WTC11 (cell line): Measurements from ENCODE around the gene MCCC1. TPM values are rescaled to one million over a fixed set of nuclear protein-coding genes. Genes with fewer than 3 reads are reported as not detected.

Experiments used
- ATAC-seq: fragments of 200-7000 bp; cut with Tn5 transposase; 2 replicates; pipeline ENCODE4 v1.10.0; 2021; ENCODE audit warnings: mild to moderate bottlenecking, moderate library complexity
- CTCF ChIA-PET: fragments of 300-600 bp; sonication (Branson Sonifier 250); formaldehyde crosslinking; loops from one replicate; lab custom pipeline; 2021; ENCODE audit warnings: antibody characterized with exemption; lab: Charles Lee
- POLR2A ChIA-PET: fragments of 350-600 bp; sonication (Branson Sonifier 250); formaldehyde crosslinking; loops from one replicate; lab custom pipeline; 2021; ENCODE audit warnings: antibody characterized with exemption; lab: Charles Lee
- DNase-seq: peaks from one replicate; pipeline ENCODE4 v3.0.0; 2021; ENCODE audit warnings: low spot score
- H3K27ac Mint-ChIP-seq: 2 replicates; pipeline ENCODE4 v1.8.0; 2021; ENCODE audit warnings: mixed read lengths
- H3K27me3 Mint-ChIP-seq: 2 replicates; pipeline ENCODE4 v1.8.0; 2021; ENCODE audit warnings: low read depth, mild to moderate bottlenecking, moderate library complexity, mixed read lengths
- H3K36me3 Mint-ChIP-seq: 2 replicates; pipeline ENCODE4 v1.8.0; 2021; ENCODE audit warnings: mixed read lengths
- H3K4me1 Mint-ChIP-seq: 2 replicates; pipeline ENCODE4 v1.8.0; 2022; ENCODE audit warnings: mixed read lengths
- H3K4me3 Mint-ChIP-seq: 2 replicates; pipeline ENCODE4 v1.8.0; 2021; ENCODE audit warnings: mild to moderate bottlenecking, moderate library complexity, mixed read lengths
- H3K9me3 Mint-ChIP-seq: 2 replicates; pipeline ENCODE4 v1.8.0; 2021; ENCODE audit warnings: mixed read lengths
- AR ChIP-seq: fragments of 250-450 bp; sonication (Bioruptor Pico); IDR thresholded peaks from 2 replicates; pipeline ENCODE4 v1.9.0; 2021; ENCODE audit warnings: mild to moderate bottlenecking
- CREM ChIP-seq: sonication (generic); formaldehyde crosslinking; IDR thresholded peaks from 2 replicates; pipeline ENCODE4 v1.8.1; 2022; ENCODE audit warnings: mild to moderate bottlenecking, missing genetic modification reagents, moderate library complexity
- ETV6 ChIP-seq: sonication (generic); formaldehyde crosslinking; IDR thresholded peaks from 2 replicates; pipeline ENCODE4 v1.8.1; 2022; ENCODE audit warnings: mild to moderate bottlenecking, missing genetic modification reagents
- HMGXB4 ChIP-seq: sonication (generic); formaldehyde crosslinking; IDR thresholded peaks from 2 replicates; pipeline ENCODE4 v1.8.1; 2023; ENCODE audit warnings: mild to moderate bottlenecking, moderate library complexity, missing genetic modification reagents
- IRF2 ChIP-seq: sonication (generic); formaldehyde crosslinking; IDR thresholded peaks from 2 replicates; pipeline ENCODE4 v1.8.0; 2022; ENCODE audit warnings: low read depth, missing genetic modification reagents, borderline replicate concordance
- JUN ChIP-seq: sonication (generic); formaldehyde crosslinking; IDR thresholded peaks from 2 replicates; pipeline ENCODE4 v1.8.0; 2023; ENCODE audit warnings: mild to moderate bottlenecking, missing genetic modification reagents
- MXD4 ChIP-seq: fragments of 250-450 bp; sonication (Bioruptor Pico); IDR thresholded peaks from 2 replicates; pipeline ENCODE4 v1.8.0; 2021; ENCODE audit warnings: mild to moderate bottlenecking, moderate library complexity, borderline replicate concordance
- NFYB ChIP-seq: sonication (generic); formaldehyde crosslinking; conservative IDR thresholded peaks from 2 replicates; pipeline ENCODE4 v1.8.0; 2022; ENCODE audit warnings: low read depth, missing genetic modification reagents
- RORB ChIP-seq: fragments of 250-450 bp; sonication (Bioruptor Pico); IDR thresholded peaks from 2 replicates; pipeline ENCODE4 v1.9.0; 2021; ENCODE audit warnings: mild to moderate bottlenecking
- ZNF121 ChIP-seq: sonication (generic); formaldehyde crosslinking; IDR thresholded peaks from 2 replicates; pipeline ENCODE4 v1.8.0; 2023; ENCODE audit warnings: missing genetic modification reagents
- ZNF281 ChIP-seq: sonication (generic); formaldehyde crosslinking; IDR thresholded peaks from 2 replicates; pipeline ENCODE4 v1.8.0; 2023; ENCODE audit warnings: mild to moderate bottlenecking, missing genetic modification reagents
- ZNF396 ChIP-seq: fragments of 250-450 bp; sonication (Bioruptor Pico); IDR thresholded peaks from 2 replicates; pipeline ENCODE4 v1.8.0; 2021; ENCODE audit warnings: mild to moderate bottlenecking, moderate library complexity, borderline replicate concordance
- ZNF512 ChIP-seq: sonication (generic); formaldehyde crosslinking; IDR thresholded peaks from 2 replicates; pipeline ENCODE4 v1.8.1; 2022; ENCODE audit warnings: missing genetic modification reagents, borderline replicate concordance
- total RNA-seq: library from RNA; stranded (reverse); gene quantifications from 3 replicates; pipeline ENCODE4 v1.2.3, GENCODE V29; 2021
- TF ChIP-seq, protein P1 (sequence below): fragments of 250-450 bp; sonication (Bioruptor Pico); IDR thresholded peaks from 2 replicates; pipeline ENCODE4 v1.9.0; 2021; ENCODE audit warnings: mild to moderate bottlenecking, borderline replicate concordance
- TF ChIP-seq, protein P2 (sequence below): sonication (generic); formaldehyde crosslinking; IDR thresholded peaks from 2 replicates; pipeline ENCODE4 v1.8.1; 2023; ENCODE audit warnings: mild to moderate bottlenecking, missing genetic modification reagents, moderate library complexity

MCCC1 gene
- total RNA-seq, 1 experiment from 2014 or later = 19.5 TPM

- TF ChIP-seq, protein P1, sequence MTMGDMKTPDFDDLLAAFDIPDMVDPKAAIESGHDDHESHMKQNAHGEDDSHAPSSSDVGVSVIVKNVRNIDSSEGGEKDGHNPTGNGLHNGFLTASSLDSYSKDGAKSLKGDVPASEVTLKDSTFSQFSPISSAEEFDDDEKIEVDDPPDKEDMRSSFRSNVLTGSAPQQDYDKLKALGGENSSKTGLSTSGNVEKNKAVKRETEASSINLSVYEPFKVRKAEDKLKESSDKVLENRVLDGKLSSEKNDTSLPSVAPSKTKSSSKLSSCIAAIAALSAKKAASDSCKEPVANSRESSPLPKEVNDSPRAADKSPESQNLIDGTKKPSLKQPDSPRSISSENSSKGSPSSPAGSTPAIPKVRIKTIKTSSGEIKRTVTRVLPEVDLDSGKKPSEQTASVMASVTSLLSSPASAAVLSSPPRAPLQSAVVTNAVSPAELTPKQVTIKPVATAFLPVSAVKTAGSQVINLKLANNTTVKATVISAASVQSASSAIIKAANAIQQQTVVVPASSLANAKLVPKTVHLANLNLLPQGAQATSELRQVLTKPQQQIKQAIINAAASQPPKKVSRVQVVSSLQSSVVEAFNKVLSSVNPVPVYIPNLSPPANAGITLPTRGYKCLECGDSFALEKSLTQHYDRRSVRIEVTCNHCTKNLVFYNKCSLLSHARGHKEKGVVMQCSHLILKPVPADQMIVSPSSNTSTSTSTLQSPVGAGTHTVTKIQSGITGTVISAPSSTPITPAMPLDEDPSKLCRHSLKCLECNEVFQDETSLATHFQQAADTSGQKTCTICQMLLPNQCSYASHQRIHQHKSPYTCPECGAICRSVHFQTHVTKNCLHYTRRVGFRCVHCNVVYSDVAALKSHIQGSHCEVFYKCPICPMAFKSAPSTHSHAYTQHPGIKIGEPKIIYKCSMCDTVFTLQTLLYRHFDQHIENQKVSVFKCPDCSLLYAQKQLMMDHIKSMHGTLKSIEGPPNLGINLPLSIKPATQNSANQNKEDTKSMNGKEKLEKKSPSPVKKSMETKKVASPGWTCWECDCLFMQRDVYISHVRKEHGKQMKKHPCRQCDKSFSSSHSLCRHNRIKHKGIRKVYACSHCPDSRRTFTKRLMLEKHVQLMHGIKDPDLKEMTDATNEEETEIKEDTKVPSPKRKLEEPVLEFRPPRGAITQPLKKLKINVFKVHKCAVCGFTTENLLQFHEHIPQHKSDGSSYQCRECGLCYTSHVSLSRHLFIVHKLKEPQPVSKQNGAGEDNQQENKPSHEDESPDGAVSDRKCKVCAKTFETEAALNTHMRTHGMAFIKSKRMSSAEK (CRISPR knock-in tag) = no peak
- TF ChIP-seq RORB (CRISPR knock-in tag) (no peak), ZNF121 (CRISPR knock-in tag) (no peak), ETV6 (CRISPR knock-in tag) (no peak), NFYB (no peak), CREM (CRISPR knock-in tag) (no peak)
Measured at GRCh38 chr3:183032880-183033555, 66.3 kb downstream of the MCCC1 start (continued).

GRCh38 chr3:183031826-183032225, 67.5 kb downstream of the MCCC1 start:
- ChIA-PET CTCF (no interaction called here), POLR2A (interaction anchor here (0.6 to 0.7 kb wide), 2 partner anchors 246 to 969 kb away, joined by 5 to 6 read pairs; no protein-coding TSS in a partner anchor)
- no peaks in the 10 kb centered on the region for H3K27me3 Mint-ChIP-seq
- no peaks in the 10 kb centered on the region for H3K4me1 Mint-ChIP-seq
- H3K4me3 Mint-ChIP-seq = no peak overlapping the region
- H3K36me3 Mint-ChIP-seq = peaks cover 42% of the 10 kb centered on the region
- no peak overlapping the region for H3K27ac Mint-ChIP-seq
- DNase-seq (no peak), ATAC-seq (no peak)
- TF ChIP-seq ZNF396 (no peak), JUN (CRISPR knock-in tag) (no peak), HMGXB4 (CRISPR knock-in tag) (no peak), AR (CRISPR knock-in tag) (no peak), ZNF512 (no peak), MXD4 (CRISPR knock-in tag) (no peak), ZNF281 (CRISPR knock-in tag) (no peak), ETV6 (CRISPR knock-in tag) (no peak), IRF2 (CRISPR knock-in tag) (no peak)
- TF ChIP-seq, protein P2, sequence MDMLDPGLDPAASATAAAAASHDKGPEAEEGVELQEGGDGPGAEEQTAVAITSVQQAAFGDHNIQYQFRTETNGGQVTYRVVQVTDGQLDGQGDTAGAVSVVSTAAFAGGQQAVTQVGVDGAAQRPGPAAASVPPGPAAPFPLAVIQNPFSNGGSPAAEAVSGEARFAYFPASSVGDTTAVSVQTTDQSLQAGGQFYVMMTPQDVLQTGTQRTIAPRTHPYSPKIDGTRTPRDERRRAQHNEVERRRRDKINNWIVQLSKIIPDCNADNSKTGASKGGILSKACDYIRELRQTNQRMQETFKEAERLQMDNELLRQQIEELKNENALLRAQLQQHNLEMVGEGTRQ (CRISPR knock-in tag) = no peak
- peaks cover 10% of the 10 kb centered on the region for H3K9me3 Mint-ChIP-seq
